Activated CD4-positive, CD25-positive, alpha-beta regulatory T cell (primary cell): ENCODE results near the gene PHACTR1.

Source experiments
- DNase-seq, 4 experiments: peaks; one replicate each; lab custom pipeline; 2025; lab: John Stamatoyannopoulos, UW

Gene PHACTR1

GRCh38 chr6:12952318-12952717 is 235.8 kb downstream of the PHACTR1 start:
- DNase-seq, result no peak

- no peak for DNase-seq
Observed at GRCh38 chr6:12955956-12956355, 239.4 kb downstream of the PHACTR1 start.

- no peak for DNase-seq
Observed at GRCh38 chr6:12956991-12957320, 240.4 kb downstream of the PHACTR1 start.

- DNase-seq, result no peak
Observed at GRCh38 chr6:12957321-12958051, 240.9 kb downstream of the PHACTR1 start.

GRCh38 chr6:12958052-12958706 is 241.6 kb downstream of the PHACTR1 start:
- DNase-seq, result no peak

GRCh38 chr6:12961761-12962160 is 245.2 kb downstream of the PHACTR1 start:
- no peak for DNase-seq

GRCh38 chr6:12962529-12962928 is 246.0 kb downstream of the PHACTR1 start:
- no peak for DNase-seq

GRCh38 chr6:12962987-12963386 is 246.4 kb downstream of the PHACTR1 start:
- DNase-seq, result no peak

- DNase-seq, result no peak
Observed at GRCh38 chr6:12963567-12963966, 247.0 kb downstream of the PHACTR1 start.

GRCh38 chr6:12967686-12968085 is 251.1 kb downstream of the PHACTR1 start:
- no peak for DNase-seq

GRCh38 chr6:12968290-12968689 is 251.7 kb downstream of the PHACTR1 start:
- no peak for DNase-seq

GRCh38 chr6:12968839-12969558 is 252.4 kb downstream of the PHACTR1 start:
- DNase-seq, result no peak

GRCh38 chr6:12969966-12970365 is 253.4 kb downstream of the PHACTR1 start:
- no peak for DNase-seq

GRCh38 chr6:12973386-12973785 is 256.8 kb downstream of the PHACTR1 start:
- DNase-seq, result no peak

- DNase-seq, result no peak
Observed at GRCh38 chr6:12974551-12974950, 258.0 kb downstream of the PHACTR1 start.

GRCh38 chr6:12976366-12976765 is 259.8 kb downstream of the PHACTR1 start:
- DNase-seq, result no peak

- DNase-seq, result no peak
Observed at GRCh38 chr6:12977206-12977605, 260.6 kb downstream of the PHACTR1 start.

GRCh38 chr6:12977806-12978205 is 261.2 kb downstream of the PHACTR1 start:
- no peak for DNase-seq

GRCh38 chr6:12980741-12981140 is 264.2 kb downstream of the PHACTR1 start:
- no peak for DNase-seq

GRCh38 chr6:12984776-12985175 is 268.2 kb downstream of the PHACTR1 start:
- DNase-seq, result no peak

- no peak for DNase-seq
Observed at GRCh38 chr6:12987783-12988182, 271.2 kb downstream of the PHACTR1 start.

- DNase-seq, result no peak
Observed at GRCh38 chr6:12990162-12990561, 273.6 kb downstream of the PHACTR1 start.

GRCh38 chr6:12991435-12991834 is 274.9 kb downstream of the PHACTR1 start:
- no peak for DNase-seq
